ENCODE results near the gene ANKRD13D.

The ANKRD13D gene

GRCh38 chr11:67351275-67352005 lies 62.3 kb downstream of the ANKRD13D start:
- in situ Hi-C loops (cut with HindIII; ENCODE audit: low sequenced_read_pairs) = no loop called here
